Measurements from ENCODE around the gene PARP3. TPM values are rescaled to one million over a fixed set of nuclear protein-coding genes. Genes with fewer than 3 reads are reported as not detected.

PARP3 gene
- total RNA-seq, 4 donors from 2014 or later = 8.1 to 21.8 (median 14.0) TPM

GRCh38 chr3:51943451-51944391 is 1.6 kb downstream of the PARP3 start:
- Histone ChIP-seq H3K27ac (peak overlapping the region; percentile 90), H3K27me3 (no peaks in the 10 kb centered on the region), H3K4me1 (peaks cover 34% of the 10 kb centered on the region), H3K9me3 (no peaks in the 10 kb centered on the region), H3K4me3 (peak overlapping the region; percentile 82), H3K36me3 (peaks cover 12% of the 10 kb centered on the region)
- WGBS = 97% methylated on average over 17 of the region's 21 CpGs
- peak; percentile 67 to 79 for DNase-seq (ENCODE audit: low spot score in 2 of 2)
- no peak for TF ChIP-seq EP300 (IDR thresholded peaks at IDR 0.05)
- no peak for TF ChIP-seq CTCF (IDR thresholded peaks at IDR 0.05)
- no peak for TF ChIP-seq POLR2A (IDR thresholded peaks at IDR 0.05)
- TF ChIP-seq POLR2AphosphoS5 (IDR thresholded peaks at IDR 0.05) = no peak

GRCh38 chr3:51944451-51945021 is 2.4 kb downstream of the PARP3 start:
- Histone ChIP-seq H3K4me3 (no peak overlapping the region), H3K27me3 (no peaks in the 10 kb centered on the region), H3K9me3 (no peaks in the 10 kb centered on the region), H3K4me1 (peaks cover 34% of the 10 kb centered on the region), H3K27ac (no peak overlapping the region), H3K36me3 (peaks cover 9% of the 10 kb centered on the region)
- WGBS = 88% methylated on average over 9 of the region's 11 CpGs
- peak in 1 of 2 donors; percentile 56 for DNase-seq (ENCODE audit: low spot score in 2 of 2)
- no peak for TF ChIP-seq POLR2A (IDR thresholded peaks at IDR 0.05)
- TF ChIP-seq EP300 (IDR thresholded peaks at IDR 0.05) = no peak
- no peak for TF ChIP-seq CTCF (IDR thresholded peaks at IDR 0.05)

GRCh38 chr3:51945031-51945840 is 3.1 kb downstream of the PARP3 start:
- H3K27ac ChIP-seq = no peak overlapping the region
- peaks cover 28% of the 10 kb centered on the region for H3K4me1 ChIP-seq
- no peaks in the 10 kb centered on the region for H3K9me3 ChIP-seq
- no peak overlapping the region for H3K4me3 ChIP-seq
- TF ChIP-seq CTCF (IDR thresholded peaks at IDR 0.05) = no peak
- TF ChIP-seq POLR2A (IDR thresholded peaks at IDR 0.05) = no peak
- TF ChIP-seq EP300 (IDR thresholded peaks at IDR 0.05) = no peak
- no peak for TF ChIP-seq POLR2AphosphoS5 (IDR thresholded peaks at IDR 0.05)
- DNase-seq (ENCODE audit: low spot score in 2 of 2) = peak in 1 of 2 donors; percentile 57
- WGBS = 89% methylated on average over 18 of the region's 18 CpGs
- peaks cover 9% of the 10 kb centered on the region for H3K36me3 ChIP-seq
- no peaks in the 10 kb centered on the region for H3K27me3 ChIP-seq

GRCh38 chr3:51945926-51946705 is 4.0 kb downstream of the PARP3 start:
- DNase-seq (ENCODE audit: low spot score in 2 of 2) = peak in 1 of 2 donors; percentile 26
- no peak for TF ChIP-seq POLR2A (IDR thresholded peaks at IDR 0.05)
- no peak for TF ChIP-seq EP300 (IDR thresholded peaks at IDR 0.05)
- TF ChIP-seq POLR2AphosphoS5 (IDR thresholded peaks at IDR 0.05) = no peak
- no peak for TF ChIP-seq CTCF (IDR thresholded peaks at IDR 0.05)
- Histone ChIP-seq H3K36me3 (peaks cover 9% of the 10 kb centered on the region), H3K27ac (no peak overlapping the region), H3K4me3 (no peak overlapping the region), H3K27me3 (no peaks in the 10 kb centered on the region), H3K9me3 (no peaks in the 10 kb centered on the region), H3K4me1 (peaks cover 19% of the 10 kb centered on the region)
- 91% methylated on average over 10 of the region's 14 CpGs for WGBS

Data from suprapubic skin (tissue), 4 donors.